HG03280 (cell line): ENCODE measurements around the gene GSS.

Experiments used
- ATAC-seq: cut with Tn5 transposase; IDR thresholded peaks from one replicate; pipeline ENCODE4 v1.9.1; 2021; ENCODE audit warnings: mild to moderate bottlenecking, moderate library complexity; ENCODE audit not compliant: unreplicated experiment

GSS gene

DNA sequence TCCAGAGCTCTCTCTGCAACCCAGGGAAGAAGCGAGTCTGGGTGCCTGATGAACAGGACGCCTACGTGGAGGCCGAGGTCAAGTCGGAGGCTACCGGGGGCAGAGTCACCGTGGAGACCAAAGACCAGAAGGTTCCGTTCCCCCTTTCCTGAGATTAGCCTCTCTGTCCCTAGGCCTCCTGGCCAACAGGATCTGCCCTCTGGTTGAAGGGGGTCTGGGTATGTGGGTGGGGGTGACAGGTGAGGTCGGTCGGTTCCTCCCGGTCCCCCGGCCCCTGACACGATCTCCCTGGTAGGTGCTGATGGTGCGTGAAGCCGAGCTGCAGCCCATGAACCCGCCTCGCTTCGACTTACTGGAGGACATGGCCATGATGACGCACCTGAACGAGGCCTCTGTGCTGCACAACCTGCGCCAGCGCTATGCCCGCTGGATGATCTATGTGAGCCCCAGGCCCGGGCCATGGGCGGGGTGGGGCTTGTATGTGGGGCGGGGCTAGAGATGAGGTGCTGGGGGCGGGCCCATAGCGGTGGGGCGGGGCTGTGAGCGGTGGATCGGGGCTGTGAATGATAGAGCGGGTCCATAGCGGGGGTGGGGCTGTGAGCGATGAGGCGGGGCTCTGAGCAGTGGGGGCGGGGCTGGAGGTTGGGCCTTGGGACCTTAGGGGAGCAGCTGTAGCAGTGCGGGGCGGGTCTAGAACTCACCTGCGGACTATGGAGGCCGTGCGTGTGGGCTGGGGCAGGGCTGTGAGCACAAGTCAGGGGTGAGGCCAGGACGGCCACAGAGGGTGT lies 24.0 kb upstream of the GSS start:
- ATAC-seq, result no peak

DNA sequence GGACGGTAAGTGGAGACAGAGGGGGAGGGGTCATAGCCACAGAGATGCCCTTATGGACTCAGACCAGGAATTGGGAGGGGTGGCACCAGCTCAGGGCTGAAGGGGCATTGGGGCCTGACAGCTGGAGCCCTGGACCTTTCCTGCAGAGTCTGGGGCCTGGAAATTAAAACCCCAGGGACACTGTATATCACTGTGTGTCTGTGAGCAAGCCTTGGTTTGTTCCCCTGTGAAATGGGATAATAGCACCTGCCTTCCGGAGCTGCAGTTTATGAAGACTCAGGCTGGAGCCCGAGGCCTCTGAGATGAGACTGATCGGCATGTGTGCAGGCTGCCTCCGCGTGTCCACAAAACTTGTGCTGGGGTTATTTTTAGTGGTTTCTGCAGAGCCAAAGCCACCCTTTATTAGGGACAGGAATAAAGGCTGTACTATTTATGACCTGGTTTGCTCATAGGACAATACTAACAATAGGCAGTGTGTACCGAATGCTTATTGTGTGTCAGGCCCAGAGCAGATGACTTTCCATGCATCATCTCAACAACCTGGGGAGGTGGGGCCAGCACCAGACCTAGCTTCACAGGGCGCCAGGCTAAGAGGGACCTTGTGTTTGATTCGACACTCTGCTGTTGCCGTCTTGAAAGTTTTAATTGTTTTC lies 22.6 kb upstream of the GSS start:
- ATAC-seq, result no peak

DNA sequence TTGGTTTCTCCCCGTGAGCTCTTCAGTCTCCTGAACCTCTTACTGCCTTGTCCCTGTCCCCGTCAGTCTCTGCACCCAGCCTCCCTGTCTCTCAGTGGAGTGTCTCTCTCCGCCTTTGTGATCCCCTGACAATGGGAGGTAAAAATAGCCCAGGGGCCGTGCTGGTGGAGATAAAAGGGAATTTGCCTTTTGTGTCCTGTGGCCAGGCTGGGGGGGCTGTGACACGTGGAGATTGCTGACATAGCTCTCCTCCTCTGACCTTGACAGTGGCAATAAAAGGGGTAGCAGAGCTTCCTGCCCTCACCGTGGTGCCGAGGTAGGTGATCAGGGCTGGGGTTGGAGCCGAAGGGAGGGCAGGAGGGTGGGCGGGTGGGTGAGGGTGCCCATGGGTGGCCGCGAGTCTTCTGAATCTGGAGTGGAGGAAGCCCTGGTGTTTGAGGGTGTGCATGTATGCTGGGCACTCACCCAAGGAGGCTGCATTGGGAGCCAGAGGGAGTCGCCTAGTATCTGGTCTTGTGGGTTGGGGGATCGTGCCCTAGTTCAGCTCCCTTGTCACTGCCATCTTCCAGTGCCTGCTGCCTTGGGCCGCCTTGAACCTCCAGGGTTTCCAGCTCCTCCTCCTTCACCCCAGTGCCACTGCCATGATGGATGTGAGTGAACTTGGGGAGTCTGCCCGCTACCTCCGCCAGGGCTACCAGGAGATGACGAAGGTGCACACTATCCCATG lies 21.9 kb upstream of the GSS start:
- ATAC-seq, result no peak

- ATAC-seq, result no peak
Observed at GRCh38 chr20:34976286-34976685, 20.7 kb upstream of the GSS start.

DNA sequence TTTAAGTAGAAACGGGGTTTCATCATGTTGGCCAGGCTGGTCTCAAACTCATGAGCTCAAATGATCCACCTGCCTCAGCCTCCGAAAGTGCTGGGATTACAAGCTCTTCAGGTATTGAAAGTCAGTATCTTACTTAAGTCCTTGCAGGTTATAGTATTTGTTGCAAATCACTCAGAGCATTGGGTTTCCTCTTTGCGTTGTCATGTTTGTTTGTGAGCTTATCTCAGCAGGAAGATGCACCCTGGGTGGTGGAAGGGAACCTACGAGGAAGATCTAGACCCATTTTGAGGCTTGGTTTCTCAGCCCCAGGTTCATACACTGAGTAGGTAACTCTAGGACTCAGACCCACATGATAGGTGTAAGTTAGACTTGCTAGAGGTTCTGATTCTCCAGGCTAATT lies 18.6 kb upstream of the GSS start:
- no peak for ATAC-seq

DNA sequence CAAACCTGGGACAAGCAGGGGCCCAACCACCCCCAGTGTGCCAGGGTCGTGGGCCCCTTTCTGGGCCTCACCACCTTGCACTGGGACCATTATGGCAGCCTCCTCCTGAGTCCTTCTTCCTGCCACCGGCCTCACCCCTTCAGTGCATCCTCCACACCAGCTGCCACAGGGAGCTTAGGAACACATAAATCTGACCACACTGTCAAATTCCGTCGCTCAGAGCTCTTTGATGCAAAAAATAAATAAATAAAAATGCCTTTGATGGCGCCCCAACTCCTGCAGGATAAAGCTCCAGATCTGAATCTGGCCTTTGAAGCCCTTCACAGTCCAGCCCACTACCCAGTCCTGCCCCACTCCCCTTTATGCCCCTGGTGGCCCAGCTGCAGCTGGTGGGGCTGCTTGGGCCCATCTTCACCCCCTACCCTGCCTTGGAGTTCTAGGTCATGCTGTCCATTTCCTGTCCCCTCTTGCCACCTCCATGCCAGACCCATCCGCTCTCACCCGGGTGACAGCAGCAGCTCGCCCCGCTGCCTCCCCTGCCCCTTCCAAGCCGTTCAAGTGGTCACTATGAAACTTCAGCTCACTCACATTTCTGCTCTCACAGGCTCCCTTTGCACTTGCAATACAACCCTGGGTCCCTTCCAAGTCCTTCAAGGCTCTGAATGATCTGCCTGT lies 16.1 kb upstream of the GSS start:
- no peak for ATAC-seq

GRCh38 chr20:34970846-34971560 lies 15.4 kb upstream of the GSS start:
- ATAC-seq, result no peak

GRCh38 chr20:34970193-34970840 lies 14.7 kb upstream of the GSS start:
- ATAC-seq, result no peak

- no peak for ATAC-seq
Observed at GRCh38 chr20:34968042-34968775, 12.6 kb upstream of the GSS start.

DNA sequence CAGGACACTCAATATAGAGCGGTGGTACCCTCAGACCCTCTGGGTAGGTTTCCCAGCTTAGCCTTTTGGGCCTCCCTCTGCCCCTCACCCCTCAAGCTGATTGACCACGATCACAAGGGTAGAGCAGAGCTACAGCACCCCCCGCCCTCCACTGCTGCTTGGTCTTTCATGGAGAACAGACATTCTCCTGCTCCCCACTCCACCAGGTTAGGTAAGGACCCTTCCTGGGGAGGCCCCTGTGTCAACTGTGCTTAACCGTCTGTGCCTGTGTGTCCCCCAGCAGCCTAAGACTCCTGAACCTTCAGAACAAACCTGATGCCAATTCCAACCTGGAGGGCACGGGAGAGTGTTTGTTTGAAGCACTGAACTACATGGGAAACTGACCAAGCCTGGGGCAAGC lies 11.8 kb upstream of the GSS start:
- no peak for ATAC-seq

DNA sequence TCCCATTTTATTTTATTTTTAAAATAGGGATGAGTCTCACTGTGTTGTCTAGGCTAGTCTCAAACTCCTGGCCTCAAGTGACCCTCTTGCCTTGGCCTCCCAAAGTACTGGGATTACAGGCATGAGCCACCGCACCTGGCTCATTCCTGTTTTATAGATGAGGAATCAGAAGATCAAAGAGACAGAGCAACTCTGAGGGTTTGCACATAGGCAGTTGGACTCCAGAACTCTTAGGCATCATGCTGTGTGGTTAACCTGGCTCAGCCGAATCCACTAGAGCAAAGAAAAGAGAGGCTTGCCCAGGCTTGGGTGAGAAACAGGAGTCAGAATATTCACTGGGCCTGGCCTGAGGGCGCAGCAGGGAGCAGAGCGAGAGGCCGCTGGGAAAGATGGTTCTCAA lies 9.4 kb upstream of the GSS start:
- ATAC-seq, result no peak

DNA sequence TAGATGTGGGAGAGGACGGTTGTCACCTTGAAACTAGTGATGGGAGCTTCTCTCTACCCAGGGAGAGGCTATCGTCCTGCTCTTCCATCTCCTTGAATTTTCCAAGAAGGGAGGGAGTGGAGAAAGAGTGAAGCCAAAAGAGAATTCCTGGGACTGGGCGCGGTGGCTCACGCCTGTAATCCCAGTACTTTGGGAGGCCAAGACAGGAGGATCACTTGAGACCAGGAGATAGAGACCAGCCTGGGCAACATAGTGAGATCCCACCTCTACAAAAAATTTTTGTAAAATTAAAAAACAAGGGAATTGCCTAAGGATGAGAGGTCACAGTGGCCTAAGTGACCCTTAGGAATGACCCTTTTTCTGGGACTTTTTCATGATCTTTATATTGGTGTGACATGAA lies 8.9 kb upstream of the GSS start:
- ATAC-seq, result no peak

- ATAC-seq, result no peak
Observed at GRCh38 chr20:34956751-34957472, 1.3 kb upstream of the GSS start.

DNA sequence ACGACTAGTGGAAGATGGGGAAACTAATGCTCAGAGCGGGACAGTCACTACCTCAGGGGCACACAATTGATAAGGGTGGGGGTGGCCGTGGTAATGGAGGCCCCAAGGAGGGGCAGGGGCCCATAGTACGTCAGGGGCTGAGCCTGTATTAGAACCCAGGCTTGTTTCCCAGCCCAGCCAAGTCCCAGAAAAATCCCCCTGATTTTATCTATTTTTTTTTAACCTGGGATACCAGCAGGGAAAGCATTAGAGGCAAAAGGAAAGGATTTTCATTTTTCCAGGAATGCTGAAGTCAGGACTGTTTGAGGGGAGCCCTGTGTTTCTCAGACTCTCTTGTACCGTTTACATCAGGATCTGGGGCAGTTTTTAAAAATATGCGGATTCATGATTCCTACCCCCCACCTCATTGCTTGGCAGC lies 444 bp upstream of the GSS start:
- no peak for ATAC-seq

GRCh38 chr20:34954904-34955230 lies 739 bp downstream of the GSS start:
- no peak for ATAC-seq

DNA sequence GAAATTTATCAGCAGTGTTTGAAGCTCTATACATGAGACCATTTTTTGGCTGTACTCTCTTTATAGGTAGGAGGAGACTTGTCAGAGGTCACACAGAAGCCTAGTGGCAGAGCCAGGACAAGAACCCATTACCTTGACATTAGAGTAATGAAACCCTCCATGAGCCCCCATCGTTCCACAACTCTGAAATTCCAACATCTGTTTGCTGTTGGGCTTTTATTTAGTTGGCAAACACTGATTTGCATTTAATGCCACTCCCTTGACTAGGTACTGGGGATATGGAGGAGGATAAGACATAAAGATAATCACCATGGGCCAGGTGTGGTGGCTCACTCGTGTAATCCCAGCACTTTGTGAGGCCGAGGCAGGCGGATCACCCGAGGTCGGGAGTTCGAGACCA lies 1.6 kb downstream of the GSS start:
- no peak for ATAC-seq

DNA sequence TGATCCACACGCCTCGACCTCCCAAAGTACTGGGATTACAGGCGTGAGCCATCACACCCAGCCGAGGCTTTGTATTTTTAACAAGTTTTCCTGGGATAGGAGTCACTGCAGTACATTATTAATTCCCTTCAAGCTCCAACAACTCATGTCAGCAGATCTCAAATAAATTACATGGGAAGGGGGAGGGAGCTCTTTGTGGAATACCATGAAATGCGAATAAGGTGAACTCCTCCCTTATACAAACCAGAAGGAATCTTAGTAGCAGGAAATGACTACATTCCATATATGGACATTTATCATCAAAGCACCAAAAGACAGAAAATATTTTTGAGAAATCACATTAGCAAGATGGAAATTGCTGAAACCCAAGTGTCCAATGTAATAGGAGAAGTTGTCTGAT lies 2.9 kb downstream of the GSS start:
- no peak for ATAC-seq

GRCh38 chr20:34951652-34952051 lies 4.0 kb downstream of the GSS start:
- ATAC-seq, result no peak

- ATAC-seq, result no peak
Observed at GRCh38 chr20:34951252-34951651, 4.4 kb downstream of the GSS start.
